ENCODE measurements around the gene ZFP90. TPM values are rescaled to one million over a fixed set of nuclear protein-coding genes. Genes with fewer than 3 reads are reported as not detected.

ZFP90 gene
- 37.5 and 46.5 TPM in 2 replicates for total RNA-seq

GRCh38 chr16:68538880-68539701 is at the start of gene ZFP90:
Gene ZFP90, plus strand, starts transcription at chr16:68539291. Its CDS starts 502 bp downstream, at chr16:68539793.

Small RNAs within 50 kb of the gene (small RNA-seq; reads per million reads assigned to genes)
- not detected for gene RNU4-36P

Other genes starting within 250 kb of the ZFP90 start
- gene SLC7A6OS, start 228.3 kb upstream of the ZFP90 start, total RNA-seq = 14.8 and 15.3 TPM in 2 replicates
- gene PRMT7, start 228.3 kb upstream of the ZFP90 start, total RNA-seq = 42.4 and 43.2 TPM in 2 replicates
- gene SMPD3, start 90.8 kb upstream of the ZFP90 start, total RNA-seq = 0.24 and 0.49 TPM in 2 replicates
- 1.1 and 1.3 TPM in 2 replicates for gene CDH3, start 106.0 kb downstream of the ZFP90 start, total RNA-seq
- gene CDH1, start 198.0 kb downstream of the ZFP90 start, total RNA-seq = 2.2 and 3.2 TPM in 2 replicates

Measured in hair follicle dermal papilla cell (primary cell).